Nephron (organoid): ENCODE results near the gene SYNGR2.
A peak's percentile ranks its signal among the peaks of the same experiment; 100 is the strongest.
"Not testable (repeated sequence)": the region's sequence is repeated elsewhere in the genome, so short reads cannot be mapped to it uniquely, and the experiment has no call there.

Experiments
- H3K27ac Mint-ChIP-seq, 3 experiments: 2 replicates each; pipeline ENCODE4 v1.8.0; 2020; ENCODE audit warnings: mixed read lengths in 3 of 3, mild to moderate bottlenecking in 2 of 3, moderate library complexity in 1 of 3
- H3K27me3 Mint-ChIP-seq: 2 replicates; pipeline ENCODE4 v1.8.0; 2021; ENCODE audit warnings: low read depth, mild to moderate bottlenecking, moderate library complexity, mixed read lengths
- H3K36me3 Mint-ChIP-seq: 2 replicates; pipeline ENCODE4 v1.8.0; 2020; ENCODE audit warnings: low read depth, mixed read lengths
- H3K4me1 Mint-ChIP-seq: 2 replicates; pipeline ENCODE4 v1.8.0; 2020; ENCODE audit warnings: mixed read lengths
- H3K4me3 Mint-ChIP-seq, 3 experiments: 2 replicates each; pipeline ENCODE4 v1.8.0; 2020; ENCODE audit warnings: mild to moderate bottlenecking in 3 of 3, mixed read lengths in 3 of 3, moderate library complexity in 2 of 3
- H3K9me3 Mint-ChIP-seq: 2 replicates; pipeline ENCODE4 v1.8.0; 2020; ENCODE audit warnings: mixed read lengths
- TF ChIP-seq, protein P1 (sequence below), 3 experiments: fragments of 200-600 bp; sonication (generic); IDR thresholded peaks; one replicate each; pipeline ENCODE4 v1.5.0; 2021; ENCODE audit warnings: antibody characterized with exemption in 3 of 3; ENCODE audit not compliant: unreplicated experiment in 3 of 3

The SYNGR2 gene

DNA sequence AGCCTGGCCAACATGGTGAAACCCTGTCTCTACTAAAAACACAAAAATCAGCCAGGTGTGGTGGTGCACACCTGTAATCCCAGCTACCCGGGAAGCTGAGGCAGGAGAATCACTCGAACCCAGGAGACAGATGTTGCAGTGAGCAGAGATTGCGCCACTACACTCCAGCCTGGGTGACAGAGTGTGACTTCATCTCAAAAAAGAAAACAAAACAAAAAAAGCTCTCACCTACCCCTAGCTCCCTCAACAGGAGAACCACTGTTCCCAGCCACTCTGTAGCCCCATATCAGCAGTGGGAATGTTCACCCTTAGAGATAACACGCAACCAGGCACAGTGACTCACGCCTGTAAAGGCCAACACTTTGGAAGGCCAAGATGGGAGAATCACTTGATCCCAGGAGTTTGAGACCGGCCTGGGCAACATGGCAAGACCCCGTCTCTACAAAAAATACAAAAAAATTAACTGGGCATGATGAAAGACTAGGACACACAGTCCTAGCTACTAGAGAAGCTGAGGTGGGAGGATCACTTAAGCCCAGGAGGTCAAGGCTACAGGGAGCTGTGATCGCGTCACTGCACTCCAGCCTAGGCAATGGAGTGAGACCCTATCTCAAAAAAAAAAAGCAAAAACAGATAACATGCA is 32.4 kb upstream of the SYNGR2 start:
- Mint-ChIP-seq H3K27me3 (peaks cover 22% of the 10 kb centered on the region), H3K4me3 (no peak overlapping the region), H3K4me1 (peaks cover 5% of the 10 kb centered on the region), H3K9me3 (no peaks in the 10 kb centered on the region), H3K36me3 (no peaks in the 10 kb centered on the region), H3K27ac (peak overlapping the region in 1 of 3 experiments; percentile 52)
- TF ChIP-seq, protein P1, sequence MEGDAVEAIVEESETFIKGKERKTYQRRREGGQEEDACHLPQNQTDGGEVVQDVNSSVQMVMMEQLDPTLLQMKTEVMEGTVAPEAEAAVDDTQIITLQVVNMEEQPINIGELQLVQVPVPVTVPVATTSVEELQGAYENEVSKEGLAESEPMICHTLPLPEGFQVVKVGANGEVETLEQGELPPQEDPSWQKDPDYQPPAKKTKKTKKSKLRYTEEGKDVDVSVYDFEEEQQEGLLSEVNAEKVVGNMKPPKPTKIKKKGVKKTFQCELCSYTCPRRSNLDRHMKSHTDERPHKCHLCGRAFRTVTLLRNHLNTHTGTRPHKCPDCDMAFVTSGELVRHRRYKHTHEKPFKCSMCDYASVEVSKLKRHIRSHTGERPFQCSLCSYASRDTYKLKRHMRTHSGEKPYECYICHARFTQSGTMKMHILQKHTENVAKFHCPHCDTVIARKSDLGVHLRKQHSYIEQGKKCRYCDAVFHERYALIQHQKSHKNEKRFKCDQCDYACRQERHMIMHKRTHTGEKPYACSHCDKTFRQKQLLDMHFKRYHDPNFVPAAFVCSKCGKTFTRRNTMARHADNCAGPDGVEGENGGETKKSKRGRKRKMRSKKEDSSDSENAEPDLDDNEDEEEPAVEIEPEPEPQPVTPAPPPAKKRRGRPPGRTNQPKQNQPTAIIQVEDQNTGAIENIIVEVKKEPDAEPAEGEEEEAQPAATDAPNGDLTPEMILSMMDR (IDR thresholded peaks at IDR 0.05; ENCODE audit: unreplicated experiment in 3 of 3): no peak

DNA sequence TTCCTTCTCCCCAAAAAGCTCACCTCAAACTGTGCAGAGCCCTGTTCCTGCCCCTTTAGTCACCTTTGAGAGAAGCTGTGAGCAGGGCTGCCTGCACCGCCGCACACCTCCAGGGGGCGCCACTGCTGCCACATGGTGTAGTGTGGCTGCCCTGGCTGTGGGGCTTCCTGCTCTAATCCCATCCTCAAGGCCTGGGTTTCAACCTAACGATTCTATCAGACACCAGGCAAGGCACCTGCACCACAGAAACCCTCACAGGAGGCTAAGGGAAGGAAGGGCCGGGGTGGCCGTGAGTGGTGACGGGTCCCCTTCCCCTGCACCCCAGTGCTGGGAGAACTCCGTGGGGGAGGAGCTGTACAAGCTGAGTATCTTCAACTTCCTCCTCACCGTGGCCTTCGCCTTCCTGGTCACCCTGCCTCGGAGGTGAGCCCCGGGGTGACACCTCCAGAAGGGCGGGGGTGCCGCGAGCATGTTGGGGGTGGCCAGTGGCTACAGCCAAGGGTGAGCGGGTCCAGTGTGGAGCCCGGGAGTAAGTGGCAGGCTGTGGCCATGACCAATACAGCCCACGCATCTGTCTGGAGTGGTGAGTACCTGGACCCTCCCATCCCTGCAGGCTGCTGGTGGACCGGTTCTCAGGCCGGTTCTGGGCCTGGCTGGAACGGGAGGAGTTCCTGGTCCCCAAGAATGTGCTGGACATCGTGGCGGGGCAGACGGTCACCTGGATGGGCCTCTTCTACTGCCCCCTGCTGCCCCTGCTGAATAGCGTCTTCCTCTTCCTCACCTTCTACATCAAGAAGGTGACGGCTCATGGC is 30.8 kb upstream of the SYNGR2 start:
- Mint-ChIP-seq H3K4me1 (peaks cover 10% of the 10 kb centered on the region), H3K27ac (no peak overlapping the region), H3K27me3 (peaks cover 20% of the 10 kb centered on the region), H3K9me3 (no peaks in the 10 kb centered on the region), H3K36me3 (no peaks in the 10 kb centered on the region), H3K4me3 (no peak overlapping the region)
- TF ChIP-seq, protein P1 (IDR thresholded peaks at IDR 0.05; ENCODE audit: unreplicated experiment in 3 of 3): peak; percentile 23 to 27 (median 26)

- no peak overlapping the region for H3K4me3 Mint-ChIP-seq
- TF ChIP-seq, protein P1 (IDR thresholded peaks at IDR 0.05; ENCODE audit: unreplicated experiment in 3 of 3): peak in 1 of 3 experiments; percentile 6
- no peak overlapping the region for H3K27ac Mint-ChIP-seq
- no peaks in the 10 kb centered on the region for H3K9me3 Mint-ChIP-seq
- no peaks in the 10 kb centered on the region for H3K36me3 Mint-ChIP-seq
- peaks cover 14% of the 10 kb centered on the region for H3K4me1 Mint-ChIP-seq
- H3K27me3 Mint-ChIP-seq: peaks cover 13% of the 10 kb centered on the region
These were observed 29.9 kb upstream of the SYNGR2 start for GRCh38 chr17:78138204-78139060.

DNA sequence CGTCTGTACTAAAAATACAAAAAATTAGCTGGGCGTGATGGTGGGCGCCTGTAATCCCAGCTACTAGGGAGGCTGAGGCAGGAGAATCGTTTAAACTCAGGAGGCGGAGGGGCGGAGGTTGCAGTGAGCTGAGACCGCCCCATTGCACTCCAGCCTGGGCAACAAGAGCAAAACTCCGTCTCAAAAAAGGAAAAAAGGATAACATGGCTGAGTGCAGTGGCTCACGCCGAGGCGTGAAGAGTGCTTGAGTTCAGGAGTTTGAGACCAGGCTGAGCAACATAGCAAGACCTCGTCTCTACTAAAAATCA is 28.6 kb upstream of the SYNGR2 start:
- Mint-ChIP-seq H3K4me3 (peak overlapping the region in 1 of 3 experiments; percentile 22), H3K4me1 (peaks cover 26% of the 10 kb centered on the region)
- not testable (repeated sequence) for H3K9me3 Mint-ChIP-seq, H3K27me3 Mint-ChIP-seq, H3K27ac Mint-ChIP-seq, H3K36me3 Mint-ChIP-seq

- Mint-ChIP-seq H3K9me3 (no peaks in the 10 kb centered on the region), H3K36me3 (no peaks in the 10 kb centered on the region), H3K4me3 (peak overlapping the region; percentile 15 to 22 (median 16)), H3K27ac (peak overlapping the region in 1 of 3 experiments; percentile 69), H3K27me3 (peaks cover 8% of the 10 kb centered on the region), H3K4me1 (peaks cover 26% of the 10 kb centered on the region)
- TF ChIP-seq, protein P1 (IDR thresholded peaks at IDR 0.05; ENCODE audit: unreplicated experiment in 3 of 3): no peak
These were observed 28.0 kb upstream of the SYNGR2 start for GRCh38 chr17:78140169-78141051.
